GM11168 (cell line): ENCODE data around the gene KNL1.
"Not testable (repeated sequence)": the region's sequence is repeated elsewhere in the genome, so short reads cannot be mapped to it uniquely, and the experiment has no call there.

Experiments
- in situ Hi-C: fragments of 300-500 bp; cut with MboI; formaldehyde crosslinking; loops from one replicate; pipeline ENCODE4 v1.12.0; 2022; ENCODE audit warnings: low sequenced_read_pairs; ENCODE audit not compliant: unreplicated experiment

KNL1 gene

DNA sequence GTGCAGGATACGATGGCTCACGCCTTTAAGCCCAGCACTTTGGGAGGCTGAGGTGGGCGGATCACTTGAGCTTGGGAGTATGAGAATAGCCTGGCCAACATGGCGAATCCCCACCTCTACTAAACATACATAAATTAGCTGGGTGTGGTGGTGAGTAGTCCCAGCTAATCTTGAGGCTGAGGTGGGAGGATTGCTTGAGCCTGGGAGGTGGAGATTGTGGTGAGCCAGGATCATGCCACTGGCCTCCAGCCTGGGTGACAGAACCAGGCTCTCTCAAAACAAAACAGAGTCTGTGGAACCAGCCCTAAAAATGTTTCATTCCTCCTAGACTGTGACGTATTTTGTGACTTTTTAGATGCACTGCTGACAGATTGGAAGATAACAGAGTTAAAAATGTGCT is 66.6 kb downstream of the KNL1 start:
- in situ Hi-C loops, result no loop called here

- in situ Hi-C loops, result no loop called here
These were observed 70.9 kb downstream of the KNL1 start for GRCh38 chr15:40664909-40665308.

DNA sequence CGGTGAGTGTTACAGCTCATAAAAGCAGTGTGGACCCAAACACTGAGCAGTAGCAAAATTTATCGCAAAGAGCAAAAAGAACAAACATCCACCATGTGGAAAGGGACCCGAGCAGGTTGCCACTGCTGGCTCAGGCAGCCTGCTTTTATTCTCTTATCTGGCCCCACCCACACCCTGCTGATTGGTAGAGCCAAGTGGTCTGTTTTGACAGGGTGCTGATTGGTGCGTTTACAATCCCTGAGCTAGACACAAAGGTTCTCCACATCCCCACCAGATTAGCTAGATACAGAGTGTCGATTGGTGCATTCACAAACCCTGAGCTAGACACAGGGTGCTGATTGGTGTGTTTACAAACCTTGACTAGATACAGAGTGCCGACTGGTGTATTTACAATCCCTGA is 82.2 kb downstream of the KNL1 start:
- in situ Hi-C loops, result not testable (repeated sequence)

GRCh38 chr15:40676906-40677305 is 82.9 kb downstream of the KNL1 start:
- in situ Hi-C loops, result not testable (repeated sequence)

DNA sequence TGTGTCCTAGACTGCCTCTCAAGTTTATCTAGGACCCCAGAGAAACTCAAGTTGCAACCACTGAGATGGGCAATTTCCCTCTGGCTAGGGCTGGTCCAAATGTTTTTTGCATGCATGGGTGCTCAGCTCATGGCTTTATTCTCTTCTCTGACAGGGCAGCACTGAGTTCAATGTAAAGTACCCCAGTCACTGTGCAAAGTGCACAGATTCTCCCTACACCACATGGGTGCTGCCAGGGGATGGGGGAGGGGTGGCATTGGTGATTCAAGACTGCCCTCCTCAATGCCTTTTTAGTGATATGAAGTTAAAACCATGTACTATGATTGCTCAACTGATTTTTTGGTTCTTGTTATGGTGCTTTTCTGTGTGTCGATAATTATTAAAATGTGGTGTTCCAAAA is 86.1 kb downstream of the KNL1 start:
- in situ Hi-C loops, result no loop called here

DNA sequence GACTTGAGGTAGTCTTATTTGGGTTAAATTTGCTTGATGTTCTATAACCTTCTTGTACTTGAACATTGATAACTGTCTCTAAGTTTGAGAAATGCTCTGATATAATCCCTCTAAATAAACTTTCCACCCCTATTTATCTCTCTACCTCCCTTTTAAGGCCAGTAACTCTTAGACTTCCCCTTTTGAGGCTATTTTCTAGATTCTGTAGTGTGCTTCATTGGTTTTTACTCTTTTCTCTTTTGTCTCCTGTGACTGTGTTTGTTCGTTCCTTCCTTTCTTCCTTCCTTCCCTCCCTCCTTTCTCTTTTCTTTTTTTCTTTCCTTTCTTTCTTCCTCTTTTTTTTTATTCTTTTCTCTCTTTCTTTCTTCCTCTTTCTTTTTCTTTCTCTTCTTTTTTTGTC is 86.9 kb downstream of the KNL1 start:
- in situ Hi-C loops, result not testable (repeated sequence)

DNA sequence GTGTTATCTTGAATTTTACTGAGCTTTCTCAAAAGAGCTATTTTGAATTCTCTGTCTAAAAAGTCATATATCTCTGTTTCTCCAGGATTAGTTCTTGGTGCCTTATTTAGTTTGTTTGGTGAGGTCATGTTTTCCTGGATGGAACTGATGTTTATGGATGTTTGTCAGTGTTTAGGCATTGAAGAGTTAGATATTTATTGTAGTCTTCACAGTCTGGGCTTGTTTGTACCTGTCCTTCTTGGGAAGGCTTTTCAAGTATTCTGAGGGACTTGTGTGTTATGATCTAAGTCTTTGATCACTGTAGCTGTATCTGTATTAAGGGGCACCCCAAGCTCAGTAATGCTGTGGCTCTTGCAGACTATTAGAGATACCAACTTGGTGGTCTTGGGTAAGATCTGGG is 90.3 kb downstream of the KNL1 start:
- in situ Hi-C loops, result no loop called here

GRCh38 chr15:40685376-40685775 is 91.3 kb downstream of the KNL1 start:
- in situ Hi-C loops, result no loop called here

- in situ Hi-C loops, result no loop called here
These were observed 95.1 kb downstream of the KNL1 start for GRCh38 chr15:40688932-40689799.

DNA sequence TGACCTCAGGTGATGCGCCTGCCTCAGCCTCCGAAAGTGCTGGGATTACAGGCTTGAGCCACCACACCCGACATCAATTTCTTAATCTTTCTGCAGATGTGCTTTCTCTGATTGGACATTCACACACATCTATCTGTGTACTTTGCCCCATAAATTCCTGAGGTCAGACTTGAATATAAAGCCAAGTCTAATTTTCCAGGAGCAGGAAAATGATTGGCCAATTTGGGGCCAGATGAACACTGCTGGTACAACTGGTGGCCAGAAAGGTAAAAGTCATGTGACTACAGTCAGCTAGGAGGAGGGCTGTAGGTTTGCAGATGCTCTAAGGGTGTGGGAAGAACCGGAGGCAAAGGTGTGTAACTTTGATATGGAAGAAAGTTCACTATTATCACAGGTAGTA is 97.7 kb downstream of the KNL1 start:
- in situ Hi-C loops, result no loop called here

GRCh38 chr15:40693904-40694687 is 100.0 kb downstream of the KNL1 start:
- in situ Hi-C loops, result no loop called here

GRCh38 chr15:40694688-40695468 is 100.8 kb downstream of the KNL1 start, which contains the start of gene RAD51:
RAD51 (plus strand) TSS chr15:40695174; CDS start chr15:40698759, 3,585 bp downstream.
- in situ Hi-C loops, result no loop called here

DNA sequence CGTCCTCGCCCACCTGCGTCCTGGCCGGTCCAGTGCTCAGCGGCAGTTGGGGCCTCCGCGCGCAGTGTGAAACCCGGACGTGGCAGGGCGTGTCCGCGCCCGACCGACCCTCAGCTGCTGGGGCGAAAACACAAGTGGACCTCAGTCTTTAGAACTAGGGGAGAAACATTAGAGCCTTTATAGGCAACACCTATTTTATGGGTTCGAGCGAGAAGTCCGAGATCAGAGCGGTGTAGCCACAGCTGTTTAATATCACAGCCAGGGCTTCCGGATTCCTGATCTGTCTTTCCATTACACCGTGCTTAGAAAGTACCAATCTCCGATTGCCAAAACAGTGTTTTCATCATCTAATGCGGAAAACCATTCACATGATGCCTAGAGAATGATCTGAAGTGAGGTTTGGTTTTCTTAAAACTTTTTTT is 101.4 kb downstream of the KNL1 start:
- in situ Hi-C loops, result no loop called here

GRCh38 chr15:40696228-40696627 is 102.2 kb downstream of the KNL1 start:
- in situ Hi-C loops, result no loop called here

DNA sequence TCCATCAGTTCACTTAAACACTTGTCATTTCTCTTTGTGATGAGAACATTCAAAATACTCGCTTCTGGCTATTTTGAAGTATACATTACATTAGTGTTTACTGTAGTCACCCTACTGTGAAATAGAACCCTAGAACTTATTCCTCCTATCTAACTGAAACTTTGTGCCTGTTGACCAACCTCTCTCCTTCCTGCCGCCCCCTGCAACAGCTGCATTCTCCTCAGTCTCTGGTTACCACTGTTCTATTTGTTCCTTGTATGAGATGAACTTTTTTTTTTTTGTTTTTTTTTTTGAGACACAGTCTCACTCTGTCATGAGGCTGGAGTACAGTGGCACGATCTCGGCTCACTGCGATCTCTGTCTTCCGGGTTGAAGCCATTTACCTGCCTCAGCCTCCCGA is 103.9 kb downstream of the KNL1 start:
- in situ Hi-C loops, result no loop called here

DNA sequence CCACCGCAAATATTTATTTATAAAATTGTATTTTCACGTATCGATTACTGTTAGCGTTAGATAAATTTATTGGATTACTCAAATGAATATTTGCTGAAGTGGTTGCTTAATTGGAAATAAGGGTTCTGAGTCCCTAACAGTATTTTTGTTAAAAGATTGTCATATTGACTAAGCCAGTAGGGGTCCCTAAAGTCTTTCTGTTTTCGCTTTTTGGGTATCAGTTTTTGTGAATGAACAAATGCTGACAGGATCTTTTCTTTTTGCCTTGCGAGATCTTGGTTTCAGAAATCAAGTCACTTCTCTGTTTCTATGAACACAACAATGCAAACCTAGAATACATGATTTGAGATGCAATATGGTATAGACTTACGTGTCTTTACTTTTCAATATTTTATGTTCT is 108.0 kb downstream of the KNL1 start:
- in situ Hi-C loops, result loop anchor here (5.0 kb wide), 1 partner anchor 85 kb away; no protein-coding TSS in a partner anchor

DNA sequence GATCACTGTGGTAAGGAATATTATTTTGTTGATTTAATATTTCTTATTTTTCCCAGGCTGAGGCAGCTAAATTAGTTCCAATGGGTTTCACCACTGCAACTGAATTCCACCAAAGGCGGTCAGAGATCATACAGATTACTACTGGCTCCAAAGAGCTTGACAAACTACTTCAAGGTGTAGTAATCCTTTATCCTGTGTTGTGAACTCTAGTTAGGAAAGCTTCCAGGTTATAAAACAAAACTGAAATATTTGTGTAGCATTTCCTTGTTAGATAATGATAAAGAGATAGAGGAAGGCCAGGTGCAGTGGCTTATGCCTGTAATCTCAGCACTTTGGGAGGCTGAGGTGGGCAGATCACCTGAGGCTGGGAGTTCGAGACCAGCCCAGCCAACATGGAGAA is 112.1 kb downstream of the KNL1 start:
- in situ Hi-C loops, result no loop called here
